HG03025 (cell line): ENCODE data around the gene MTREX.

Experiments
- ATAC-seq: cut with Tn5 transposase; IDR thresholded peaks from one replicate; pipeline ENCODE4 v1.9.1; 2021; ENCODE audit warnings: mild to moderate bottlenecking, moderate library complexity; ENCODE audit not compliant: unreplicated experiment, low FRiP score

Gene MTREX

GRCh38 chr5:55372130-55372925 is 64.5 kb downstream of the MTREX start:
- no peak for ATAC-seq

GRCh38 chr5:55377810-55378209 is 70.0 kb downstream of the MTREX start:
- ATAC-seq, result no peak

- ATAC-seq, result no peak
Observed at GRCh38 chr5:55383254-55383653, 75.5 kb downstream of the MTREX start.

- no peak for ATAC-seq
Observed at GRCh38 chr5:55384072-55384471, 76.3 kb downstream of the MTREX start.

- no peak for ATAC-seq
Observed at GRCh38 chr5:55385227-55385626, 77.4 kb downstream of the MTREX start.

GRCh38 chr5:55385846-55386245 is 78.1 kb downstream of the MTREX start:
- ATAC-seq, result no peak

- ATAC-seq, result no peak
Observed at GRCh38 chr5:55386356-55386755, 78.6 kb downstream of the MTREX start.

- ATAC-seq, result no peak
Observed at GRCh38 chr5:55387865-55388264, 80.1 kb downstream of the MTREX start.

- ATAC-seq, result no peak
Observed at GRCh38 chr5:55391707-55392106, 83.9 kb downstream of the MTREX start.

GRCh38 chr5:55392669-55393068 is 84.9 kb downstream of the MTREX start:
- no peak for ATAC-seq

GRCh38 chr5:55393501-55394175 is 85.8 kb downstream of the MTREX start:
- no peak for ATAC-seq

- no peak for ATAC-seq
Observed at GRCh38 chr5:55402199-55402598, 94.4 kb downstream of the MTREX start.

GRCh38 chr5:55406292-55406691 is 98.5 kb downstream of the MTREX start:
- no peak for ATAC-seq

- no peak for ATAC-seq
Observed at GRCh38 chr5:55407059-55407684, 99.4 kb downstream of the MTREX start.

- ATAC-seq, result no peak
Observed at GRCh38 chr5:55407984-55408383, 100.2 kb downstream of the MTREX start.

GRCh38 chr5:55409775-55410174 is 102.0 kb downstream of the MTREX start:
- no peak for ATAC-seq

- ATAC-seq, result no peak
Observed at GRCh38 chr5:55410845-55411244, 103.1 kb downstream of the MTREX start.

GRCh38 chr5:55411876-55412275 is 104.1 kb downstream of the MTREX start:
- ATAC-seq, result no peak

- no peak for ATAC-seq
Observed at GRCh38 chr5:55413644-55414043, 105.9 kb downstream of the MTREX start.

- no peak for ATAC-seq
Observed at GRCh38 chr5:55415071-55415470, 107.3 kb downstream of the MTREX start.

GRCh38 chr5:55416306-55416705 is 108.5 kb downstream of the MTREX start:
- ATAC-seq, result no peak
